Astrocyte (in vitro differentiated cells and primary cell): Measurements from ENCODE around the gene NLRX1.

Experiments
- CTCF ChIP-seq: IDR thresholded peaks from 2 replicates; pipeline ENCODE4 v1.5.1; 2011; ENCODE audit warnings: low read depth, mild to moderate bottlenecking, inconsistent platforms, low read length, moderate library complexity; ENCODE audit not compliant: insufficient read depth
- EZH2 ChIP-seq: IDR thresholded peaks from 2 replicates; pipeline ENCODE4 v1.6.1; 2012; ENCODE audit warnings: mild to moderate bottlenecking, low read length, inconsistent platforms; ENCODE audit not compliant: insufficient read depth

GRCh38 chr11:119169282-119169719 lies 776 bp downstream of the NLRX1 start:
- TF ChIP-seq CTCF (no peak), EZH2 (no peak)
